ENCODE results near the gene GRIK4. TPM values are rescaled to one million over a fixed set of nuclear protein-coding genes. Genes with fewer than 3 reads are reported as not detected.

The GRIK4 gene
- polyA plus RNA-seq, 1 of the 3 experiments (the other 2 are of a cell fraction) = 0.03 TPM

GRCh38 chr11:120484722-120485121, 26.8 kb upstream of the GRIK4 start:
- POLR2A ChIA-PET = interaction anchor here (0.6 kb wide), 1 partner anchor 20 kb away, joined by 5 read pairs; no protein-coding TSS in a partner anchor
- DNase-seq = no peak
- Histone ChIP-seq H3K4me3 (ENCODE audit: low read depth in 2 of 2, low read length in 1 of 2) (no peak overlapping the region), H3K4me2 (no peak overlapping the region), H2AFZ (ENCODE audit: low read depth) (no peak overlapping the region), H3K27me3 (ENCODE audit: insufficient read depth) (no peaks in the 10 kb centered on the region), H3K27ac (ENCODE audit: low read depth in 2 of 2, low read length in 1 of 2) (no peak overlapping the region), H3K36me3 (replicated peaks in 1 of 2; ENCODE audit: control insufficient read depth in 1 of 2, insufficient read depth in 2 of 2, low read length in 1 of 2) (peaks cover 59 to 63% of the 10 kb centered on the region in 2 experiments), H3K9me3 (no peaks in the 10 kb centered on the region), H3K4me1 (ENCODE audit: control insufficient read depth in 1 of 2, insufficient read depth in 2 of 2, low read depth in 1 of 2, low read length in 1 of 2) (peaks cover 0 to 2% of the 10 kb centered on the region in 2 experiments; a peak in 1 of 4 replicates), H4K20me1 (ENCODE audit: insufficient read depth) (no peaks in the 10 kb centered on the region), H3F3A (replicated peaks; ENCODE audit: insufficient read depth) (peaks cover 5% of the 10 kb centered on the region), H3K79me2 (ENCODE audit: insufficient read depth) (no peaks in the 10 kb centered on the region), H3K9me2 (no peaks in the 10 kb centered on the region), H3K9ac (no peak overlapping the region)
- CTCF ChIA-PET = no interaction called here
- WGBS (ENCODE audit: low lambda C conversion rate) = 94% methylated on average over 3 of the region's 3 CpGs
- TF ChIP-seq, protein P1, sequence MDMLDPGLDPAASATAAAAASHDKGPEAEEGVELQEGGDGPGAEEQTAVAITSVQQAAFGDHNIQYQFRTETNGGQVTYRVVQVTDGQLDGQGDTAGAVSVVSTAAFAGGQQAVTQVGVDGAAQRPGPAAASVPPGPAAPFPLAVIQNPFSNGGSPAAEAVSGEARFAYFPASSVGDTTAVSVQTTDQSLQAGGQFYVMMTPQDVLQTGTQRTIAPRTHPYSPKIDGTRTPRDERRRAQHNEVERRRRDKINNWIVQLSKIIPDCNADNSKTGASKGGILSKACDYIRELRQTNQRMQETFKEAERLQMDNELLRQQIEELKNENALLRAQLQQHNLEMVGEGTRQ (IDR thresholded peaks at IDR 0.05; ENCODE audit: borderline replicate concordance, low read depth, low read length) = no peak
- no peak for TF ChIP-seq MAX (IDR thresholded peaks at IDR 0.05; ENCODE audit: low read depth)
- no peak for TF ChIP-seq CHD2 (IDR thresholded peaks at IDR 0.05; ENCODE audit: low read length, partially characterized antibody)
- TF ChIP-seq ELF1 (IDR thresholded peaks at IDR 0.05) = no peak
- no peak for TF ChIP-seq POLR2AphosphoS5 (IDR thresholded peaks at IDR 0.05; ENCODE audit: low read depth, low read length)
- TF ChIP-seq EZH2phosphoT487 (IDR thresholded peaks at IDR 0.05; ENCODE audit: borderline replicate concordance, low read depth) = no peak
- TF ChIP-seq GATA2 (CRISPR knock-in tag; IDR thresholded peaks at IDR 0.05) = no peak
- TF ChIP-seq, protein P2, sequence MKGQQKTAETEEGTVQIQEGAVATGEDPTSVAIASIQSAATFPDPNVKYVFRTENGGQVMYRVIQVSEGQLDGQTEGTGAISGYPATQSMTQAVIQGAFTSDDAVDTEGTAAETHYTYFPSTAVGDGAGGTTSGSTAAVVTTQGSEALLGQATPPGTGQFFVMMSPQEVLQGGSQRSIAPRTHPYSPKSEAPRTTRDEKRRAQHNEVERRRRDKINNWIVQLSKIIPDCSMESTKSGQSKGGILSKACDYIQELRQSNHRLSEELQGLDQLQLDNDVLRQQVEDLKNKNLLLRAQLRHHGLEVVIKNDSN (IDR thresholded peaks at IDR 0.05; ENCODE audit: borderline replicate concordance, low read depth) = no peak

GRCh38 chr11:120486138-120486537, 25.4 kb upstream of the GRIK4 start:
- CTCF ChIA-PET = no interaction called here
- TF ChIP-seq SIN3A (IDR thresholded peaks at IDR 0.05; ENCODE audit: borderline replicate concordance, low read depth, low read length) (no peak), REST (IDR thresholded peaks at IDR 0.05; ENCODE audit: low read depth, low read length) (no peak), PBX3 (IDR thresholded peaks at IDR 0.05) (no peak), MAX (IDR thresholded peaks at IDR 0.05; ENCODE audit: low read depth) (no peak), JUND (IDR thresholded peaks at IDR 0.05) (no peak), ZBTB33 (IDR thresholded peaks at IDR 0.05; ENCODE audit: borderline replicate concordance, low read depth) (no peak), RXRA (IDR thresholded peaks at IDR 0.05; ENCODE audit: borderline replicate concordance, low read depth) (no peak), FOSL2 (IDR thresholded peaks at IDR 0.05; ENCODE audit: borderline replicate concordance, low read depth) (no peak)
- TF ChIP-seq, protein P3, sequence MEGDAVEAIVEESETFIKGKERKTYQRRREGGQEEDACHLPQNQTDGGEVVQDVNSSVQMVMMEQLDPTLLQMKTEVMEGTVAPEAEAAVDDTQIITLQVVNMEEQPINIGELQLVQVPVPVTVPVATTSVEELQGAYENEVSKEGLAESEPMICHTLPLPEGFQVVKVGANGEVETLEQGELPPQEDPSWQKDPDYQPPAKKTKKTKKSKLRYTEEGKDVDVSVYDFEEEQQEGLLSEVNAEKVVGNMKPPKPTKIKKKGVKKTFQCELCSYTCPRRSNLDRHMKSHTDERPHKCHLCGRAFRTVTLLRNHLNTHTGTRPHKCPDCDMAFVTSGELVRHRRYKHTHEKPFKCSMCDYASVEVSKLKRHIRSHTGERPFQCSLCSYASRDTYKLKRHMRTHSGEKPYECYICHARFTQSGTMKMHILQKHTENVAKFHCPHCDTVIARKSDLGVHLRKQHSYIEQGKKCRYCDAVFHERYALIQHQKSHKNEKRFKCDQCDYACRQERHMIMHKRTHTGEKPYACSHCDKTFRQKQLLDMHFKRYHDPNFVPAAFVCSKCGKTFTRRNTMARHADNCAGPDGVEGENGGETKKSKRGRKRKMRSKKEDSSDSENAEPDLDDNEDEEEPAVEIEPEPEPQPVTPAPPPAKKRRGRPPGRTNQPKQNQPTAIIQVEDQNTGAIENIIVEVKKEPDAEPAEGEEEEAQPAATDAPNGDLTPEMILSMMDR (IDR thresholded peaks at IDR 0.05) = no peak

More at GRCh38 chr11:120486138-120486537, 25.4 kb upstream of the GRIK4 start:
- no peak overlapping the region for H3K4me3 ChIP-seq (ENCODE audit: low read depth in 2 of 2, low read length in 1 of 2)
- peaks cover 52 to 59% of the 10 kb centered on the region in 2 experiments for H3K36me3 ChIP-seq (replicated peaks in 1 of 2; ENCODE audit: control insufficient read depth in 1 of 2, insufficient read depth in 2 of 2, low read length in 1 of 2)
- no peak for DNase-seq
- H4K20me1 ChIP-seq (ENCODE audit: insufficient read depth) = no peaks in the 10 kb centered on the region
- H3K79me2 ChIP-seq (ENCODE audit: insufficient read depth) = no peaks in the 10 kb centered on the region
- H3K9ac ChIP-seq = no peak overlapping the region
- H3K4me2 ChIP-seq = no peak overlapping the region
- H3K9me2 ChIP-seq = no peaks in the 10 kb centered on the region
- 100% methylated on average over 2 of the region's 5 CpGs for WGBS (ENCODE audit: low lambda C conversion rate)
- POLR2A ChIA-PET = no interaction called here
- H3K27ac ChIP-seq (ENCODE audit: low read depth in 2 of 2, low read length in 1 of 2) = no peak overlapping the region
- no peaks in the 10 kb centered on the region for H3K9me3 ChIP-seq
- no peak overlapping the region for H2AFZ ChIP-seq (ENCODE audit: low read depth)
- H3K4me1 ChIP-seq (ENCODE audit: control insufficient read depth in 1 of 2, insufficient read depth in 2 of 2, low read depth in 1 of 2, low read length in 1 of 2) = peaks cover 0 to 2% of the 10 kb centered on the region in 2 experiments; a peak in 1 of 4 replicates
- no peaks in the 10 kb centered on the region for H3K27me3 ChIP-seq (ENCODE audit: insufficient read depth)
- H3F3A ChIP-seq (replicated peaks; ENCODE audit: insufficient read depth) = peaks cover 5% of the 10 kb centered on the region

Data from SK-N-SH (cell line).